Measurements from ENCODE around the gene GASK1A.

Gene GASK1A

DNA sequence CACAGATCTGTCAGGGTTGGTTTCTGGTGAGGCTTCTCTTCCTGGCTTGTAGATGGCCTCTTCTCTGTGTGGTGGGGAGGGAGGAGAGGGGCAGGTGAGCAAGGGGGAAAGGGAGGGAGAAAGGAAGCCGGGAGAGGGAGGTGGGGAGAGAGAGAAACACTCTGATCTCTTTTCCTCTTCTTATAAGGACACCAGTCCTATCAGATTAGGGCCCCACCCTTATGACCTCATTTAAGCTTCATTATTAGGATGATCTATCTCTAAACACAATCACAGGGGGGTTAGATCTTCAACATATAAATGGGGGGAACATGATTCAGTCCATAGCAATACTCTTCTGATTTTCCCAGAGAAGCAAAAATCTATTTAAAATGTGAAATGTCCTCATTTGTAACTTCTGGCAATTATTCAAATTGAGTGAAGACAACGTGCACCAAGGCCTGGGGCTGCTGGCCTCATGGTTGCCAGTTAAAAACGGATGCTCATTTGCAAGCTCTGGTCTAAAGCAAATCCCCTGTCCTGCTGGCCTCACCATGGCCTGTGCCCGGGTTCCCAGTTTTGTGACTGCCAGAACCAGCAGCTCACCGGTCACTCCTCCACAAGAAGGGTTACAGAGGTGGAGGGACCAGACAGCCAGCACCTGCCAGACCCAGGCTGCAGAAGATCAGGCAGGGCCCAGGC lies 118.4 kb downstream of the GASK1A start:
- TF ChIP-seq, protein P1, sequence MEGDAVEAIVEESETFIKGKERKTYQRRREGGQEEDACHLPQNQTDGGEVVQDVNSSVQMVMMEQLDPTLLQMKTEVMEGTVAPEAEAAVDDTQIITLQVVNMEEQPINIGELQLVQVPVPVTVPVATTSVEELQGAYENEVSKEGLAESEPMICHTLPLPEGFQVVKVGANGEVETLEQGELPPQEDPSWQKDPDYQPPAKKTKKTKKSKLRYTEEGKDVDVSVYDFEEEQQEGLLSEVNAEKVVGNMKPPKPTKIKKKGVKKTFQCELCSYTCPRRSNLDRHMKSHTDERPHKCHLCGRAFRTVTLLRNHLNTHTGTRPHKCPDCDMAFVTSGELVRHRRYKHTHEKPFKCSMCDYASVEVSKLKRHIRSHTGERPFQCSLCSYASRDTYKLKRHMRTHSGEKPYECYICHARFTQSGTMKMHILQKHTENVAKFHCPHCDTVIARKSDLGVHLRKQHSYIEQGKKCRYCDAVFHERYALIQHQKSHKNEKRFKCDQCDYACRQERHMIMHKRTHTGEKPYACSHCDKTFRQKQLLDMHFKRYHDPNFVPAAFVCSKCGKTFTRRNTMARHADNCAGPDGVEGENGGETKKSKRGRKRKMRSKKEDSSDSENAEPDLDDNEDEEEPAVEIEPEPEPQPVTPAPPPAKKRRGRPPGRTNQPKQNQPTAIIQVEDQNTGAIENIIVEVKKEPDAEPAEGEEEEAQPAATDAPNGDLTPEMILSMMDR (IDR thresholded peaks at IDR 0.05) = no peak

DNA sequence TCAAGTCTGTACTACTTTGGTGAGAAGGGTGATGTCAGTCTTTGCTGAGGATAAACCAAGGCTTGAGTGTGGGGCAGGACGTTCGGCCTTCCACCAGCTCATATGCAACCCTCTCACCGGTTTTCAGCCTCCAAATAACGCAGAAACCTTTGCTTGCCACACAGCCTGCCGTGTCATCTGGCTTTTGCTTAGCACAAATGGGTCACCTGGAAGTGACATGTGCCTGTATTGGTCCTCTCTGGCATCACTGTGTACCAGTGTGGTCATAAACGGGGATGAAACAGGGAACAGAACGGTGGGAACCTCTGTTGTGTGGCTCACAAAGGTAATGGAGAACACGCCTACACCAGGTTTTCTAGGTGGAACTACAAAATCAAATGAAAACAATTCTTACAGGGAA lies 119.7 kb downstream of the GASK1A start:
- TF ChIP-seq, protein P1 (IDR thresholded peaks at IDR 0.05) = no peak

DNA sequence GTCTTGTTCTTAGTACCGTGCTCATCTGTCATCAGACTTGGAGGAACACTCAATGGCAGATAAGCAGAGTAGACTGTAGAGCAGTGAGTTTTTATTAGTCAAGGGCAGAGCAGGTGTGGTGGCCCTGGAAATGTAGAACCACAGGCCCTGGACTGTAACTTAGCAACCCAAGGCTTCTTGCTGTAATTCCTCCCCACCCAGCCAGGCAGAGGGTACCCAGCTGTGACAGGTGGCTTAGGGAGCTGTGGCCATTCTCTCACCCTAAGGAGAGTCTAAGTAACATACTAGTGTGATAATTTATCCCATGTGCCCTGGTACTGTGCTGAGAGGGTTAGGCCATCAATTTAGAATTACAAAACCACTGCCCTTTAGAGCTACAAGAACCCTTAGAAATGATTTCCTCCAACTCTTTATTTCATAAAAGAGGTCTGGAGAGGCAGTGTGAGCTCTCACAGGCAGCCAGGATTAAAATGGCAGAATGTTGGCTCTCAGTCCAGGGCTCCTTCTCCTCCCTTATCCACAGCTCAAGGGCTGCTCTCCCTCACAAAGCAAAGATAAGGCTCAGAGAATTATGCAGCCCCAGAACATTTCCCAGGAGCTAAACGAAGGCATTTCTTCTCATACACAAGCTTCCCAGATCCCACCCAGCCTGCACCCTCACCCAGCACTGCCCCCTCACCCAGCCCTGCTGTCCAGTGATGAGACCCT lies 123.8 kb downstream of the GASK1A start:
- TF ChIP-seq, protein P1 (IDR thresholded peaks at IDR 0.05) = no peak

DNA sequence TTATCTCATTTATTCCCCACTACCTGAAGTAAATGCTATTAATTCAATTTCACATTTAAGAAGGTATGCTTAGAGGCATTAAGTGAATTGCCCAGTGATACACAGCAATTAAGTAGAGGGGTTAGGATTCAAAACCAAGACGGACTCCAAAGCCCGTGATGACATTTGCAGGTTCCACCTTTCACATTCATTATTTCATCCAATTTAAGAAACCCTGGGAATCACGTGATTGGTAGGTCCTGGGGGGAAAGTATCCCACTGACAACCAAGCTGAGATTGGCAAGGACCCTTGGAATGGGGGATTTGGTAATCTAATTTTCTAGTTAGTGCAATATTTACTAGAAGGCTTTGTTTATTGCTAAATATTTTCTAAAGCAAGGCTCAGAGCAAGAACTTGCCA lies 124.9 kb downstream of the GASK1A start:
- TF ChIP-seq, protein P1 (IDR thresholded peaks at IDR 0.05) = no peak

DNA sequence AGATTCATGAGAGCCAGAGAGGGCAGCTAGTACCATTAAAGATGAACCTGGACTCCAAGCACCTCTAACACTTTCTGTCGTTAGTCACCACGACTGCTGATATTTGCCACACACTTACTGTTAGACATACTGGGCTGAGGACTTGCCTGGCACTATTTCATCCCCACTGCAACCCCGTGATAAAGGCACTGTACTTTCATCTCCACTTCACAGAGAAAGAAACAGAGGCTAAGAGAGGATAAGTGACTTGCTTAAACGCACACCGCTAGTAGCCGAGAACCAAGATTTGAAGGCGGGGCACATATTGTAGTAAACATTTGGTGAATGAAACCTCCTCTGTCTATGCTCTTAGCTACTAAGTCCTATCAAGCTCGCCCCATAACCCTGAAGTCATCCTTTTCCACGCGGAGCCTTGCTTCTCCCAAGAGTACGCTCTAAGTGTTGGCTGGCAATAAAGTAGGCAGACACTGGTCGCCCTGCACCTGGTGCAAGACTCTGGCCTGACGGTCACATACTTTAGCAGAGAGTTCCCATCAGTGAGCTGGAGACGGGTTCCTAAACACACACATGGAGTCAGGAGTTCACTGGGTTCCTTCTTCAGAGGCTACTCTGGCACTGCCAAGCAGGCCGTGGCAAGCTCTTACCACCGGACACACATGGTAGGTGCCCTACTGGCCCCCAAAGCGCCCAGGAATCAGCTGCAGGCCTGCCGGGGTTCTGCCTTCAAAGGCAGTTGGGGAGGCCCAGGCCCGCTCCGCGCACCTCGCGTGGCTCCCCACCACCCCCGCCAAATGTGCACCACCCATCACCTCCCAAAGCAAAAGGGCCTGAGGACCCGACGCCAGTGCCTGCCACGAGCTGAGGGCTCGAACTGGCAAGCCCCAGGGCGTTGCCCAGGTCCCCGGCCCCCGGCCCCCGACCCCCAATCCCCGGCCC lies 125.8 kb downstream of the GASK1A start:
- TF ChIP-seq, protein P1 (IDR thresholded peaks at IDR 0.05) = no peak

DNA sequence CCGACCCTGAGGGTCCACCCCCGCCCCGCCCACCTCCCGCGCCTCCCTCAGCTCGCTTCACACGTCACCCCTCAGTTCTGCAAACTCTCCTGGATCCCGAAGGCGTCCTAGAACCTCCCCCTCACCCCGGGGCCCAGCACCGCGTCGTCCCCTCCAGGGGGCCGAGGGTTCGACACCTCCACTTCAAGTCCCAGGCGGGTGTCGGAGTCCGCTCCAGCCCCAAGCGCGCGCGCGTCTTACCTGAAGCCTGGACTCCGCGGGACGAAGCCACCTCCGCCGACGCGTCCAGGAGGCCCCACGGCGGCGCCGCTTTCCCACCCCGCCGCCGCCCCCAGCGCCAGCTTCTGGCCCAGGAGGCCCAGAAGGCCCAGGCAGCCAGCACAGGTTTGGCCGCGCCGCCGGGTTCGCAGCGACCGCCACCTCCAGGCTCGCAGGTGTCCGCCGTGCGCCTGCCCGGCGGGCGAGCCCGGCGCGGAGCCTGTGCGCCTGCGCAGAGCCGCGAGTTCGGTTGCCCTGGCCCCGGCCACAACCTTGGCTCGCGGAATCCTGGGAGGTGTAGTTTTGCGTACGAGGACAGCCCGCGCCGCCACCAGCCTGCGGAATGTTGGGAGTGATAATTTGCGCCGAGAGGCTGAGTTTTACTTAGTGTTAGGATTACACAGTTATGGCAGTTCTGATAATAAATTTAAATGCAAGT lies 126.6 kb downstream of the GASK1A start, which contains the start of gene POMGNT2:
POMGNT2 (minus strand) TSS at position 484 of the 697 bp plus-strand sequence. CDS start 24,648 bp downstream, outside the sequence.
- TF ChIP-seq, protein P1 (IDR thresholded peaks at IDR 0.05) = no peak

DNA sequence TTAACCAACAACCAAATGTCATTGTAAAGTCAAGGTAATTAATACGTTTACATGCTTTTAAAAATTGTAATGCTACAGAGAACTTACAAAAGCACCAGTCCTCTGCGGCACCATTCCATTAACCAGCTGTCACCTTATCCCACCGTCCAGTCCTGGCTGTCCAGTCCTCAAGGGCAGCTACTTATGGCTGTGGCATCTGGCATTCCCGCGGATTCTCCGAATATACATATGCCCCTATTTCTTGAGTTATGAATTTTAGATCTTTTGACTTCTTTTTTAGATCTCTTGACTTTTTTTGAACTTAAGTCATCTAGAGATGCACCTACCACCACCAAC lies 127.2 kb downstream of the GASK1A start:
- TF ChIP-seq, protein P1 (IDR thresholded peaks at IDR 0.05) = no peak
